GM12874 (cell line): Measurements from ENCODE around the gene SLC16A4.

ENCODE experiments used
- TF ChIP-seq, protein P1 (sequence below): IDR thresholded peaks from 2 replicates; pipeline ENCODE4 v1.5.1; 2011; ENCODE audit warnings: low read depth, mild to moderate bottlenecking, control low read depth, low read length, moderate library complexity; ENCODE audit not compliant: insufficient read depth

The SLC16A4 gene

DNA sequence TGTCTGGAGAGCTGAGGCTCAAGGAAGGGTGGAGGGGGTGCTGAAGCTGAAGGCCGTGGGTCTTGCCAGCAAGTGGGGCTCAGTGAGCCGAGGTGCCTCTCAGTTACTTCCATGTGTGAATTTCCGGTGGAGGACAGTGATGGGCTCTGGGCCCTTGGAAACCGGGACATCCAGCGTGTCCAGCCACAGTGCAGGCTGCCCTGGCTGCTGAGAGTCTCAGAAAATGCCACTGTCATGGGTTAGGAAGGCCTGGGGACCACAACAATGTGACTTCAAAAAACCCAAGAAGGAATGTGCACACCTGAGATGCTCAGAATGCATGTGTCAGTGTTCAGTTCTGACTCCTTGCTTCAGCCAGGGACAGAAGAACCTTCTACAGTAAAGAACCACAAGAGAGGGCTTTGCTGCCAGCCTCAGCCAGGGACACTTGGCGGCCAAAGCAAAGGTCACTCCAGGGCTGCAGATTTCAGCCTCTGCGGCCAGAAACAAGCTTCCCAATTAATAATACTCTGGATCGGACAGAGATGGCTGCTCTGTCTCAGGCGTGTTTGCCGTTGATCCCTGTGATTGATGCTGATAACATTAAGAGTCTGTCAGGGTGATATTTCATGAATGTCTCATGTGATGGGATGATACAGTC lies 29.3 kb upstream of the SLC16A4 start:
- TF ChIP-seq, protein P1, sequence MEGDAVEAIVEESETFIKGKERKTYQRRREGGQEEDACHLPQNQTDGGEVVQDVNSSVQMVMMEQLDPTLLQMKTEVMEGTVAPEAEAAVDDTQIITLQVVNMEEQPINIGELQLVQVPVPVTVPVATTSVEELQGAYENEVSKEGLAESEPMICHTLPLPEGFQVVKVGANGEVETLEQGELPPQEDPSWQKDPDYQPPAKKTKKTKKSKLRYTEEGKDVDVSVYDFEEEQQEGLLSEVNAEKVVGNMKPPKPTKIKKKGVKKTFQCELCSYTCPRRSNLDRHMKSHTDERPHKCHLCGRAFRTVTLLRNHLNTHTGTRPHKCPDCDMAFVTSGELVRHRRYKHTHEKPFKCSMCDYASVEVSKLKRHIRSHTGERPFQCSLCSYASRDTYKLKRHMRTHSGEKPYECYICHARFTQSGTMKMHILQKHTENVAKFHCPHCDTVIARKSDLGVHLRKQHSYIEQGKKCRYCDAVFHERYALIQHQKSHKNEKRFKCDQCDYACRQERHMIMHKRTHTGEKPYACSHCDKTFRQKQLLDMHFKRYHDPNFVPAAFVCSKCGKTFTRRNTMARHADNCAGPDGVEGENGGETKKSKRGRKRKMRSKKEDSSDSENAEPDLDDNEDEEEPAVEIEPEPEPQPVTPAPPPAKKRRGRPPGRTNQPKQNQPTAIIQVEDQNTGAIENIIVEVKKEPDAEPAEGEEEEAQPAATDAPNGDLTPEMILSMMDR, result no peak

DNA sequence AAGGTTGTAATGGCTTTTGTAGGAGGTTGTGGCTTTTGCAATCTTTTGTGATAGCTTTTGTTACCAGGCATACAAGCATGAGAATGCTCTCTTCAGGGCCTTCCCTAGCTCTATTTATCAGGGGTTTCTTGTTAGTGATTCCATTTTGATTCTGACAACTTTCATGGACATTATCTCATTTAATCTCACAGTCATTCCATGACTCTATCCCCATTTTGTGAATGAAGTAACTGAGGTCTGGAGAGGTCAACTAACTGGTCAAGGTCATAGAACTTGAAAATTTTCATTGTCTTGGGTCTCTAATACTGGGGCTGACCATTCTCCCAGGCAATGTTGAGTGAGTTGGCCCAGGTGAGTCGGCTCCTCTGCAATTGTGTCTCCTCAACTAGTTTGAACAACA lies 27.9 kb upstream of the SLC16A4 start:
- TF ChIP-seq, protein P1, result no peak

DNA sequence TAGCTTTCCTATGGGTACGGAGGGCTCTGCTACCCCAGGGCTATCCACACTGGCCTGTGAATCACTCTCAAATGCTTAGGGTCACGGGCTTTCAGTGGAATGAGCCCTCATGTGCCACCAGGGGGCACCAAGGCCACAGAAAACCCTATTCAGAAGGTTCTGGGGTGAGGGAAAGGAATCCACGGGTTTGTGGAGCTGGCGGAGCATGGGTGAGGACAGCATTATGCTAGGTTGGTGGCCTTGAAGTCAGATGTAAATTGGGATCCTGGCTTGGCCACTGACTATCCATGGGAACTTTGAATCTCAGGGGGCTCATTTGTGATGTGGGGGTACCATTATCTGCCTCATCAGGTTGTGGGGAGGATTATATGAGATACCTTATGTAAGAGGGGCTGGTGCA lies 21.8 kb upstream of the SLC16A4 start:
- TF ChIP-seq, protein P1, result peak; percentile 85

DNA sequence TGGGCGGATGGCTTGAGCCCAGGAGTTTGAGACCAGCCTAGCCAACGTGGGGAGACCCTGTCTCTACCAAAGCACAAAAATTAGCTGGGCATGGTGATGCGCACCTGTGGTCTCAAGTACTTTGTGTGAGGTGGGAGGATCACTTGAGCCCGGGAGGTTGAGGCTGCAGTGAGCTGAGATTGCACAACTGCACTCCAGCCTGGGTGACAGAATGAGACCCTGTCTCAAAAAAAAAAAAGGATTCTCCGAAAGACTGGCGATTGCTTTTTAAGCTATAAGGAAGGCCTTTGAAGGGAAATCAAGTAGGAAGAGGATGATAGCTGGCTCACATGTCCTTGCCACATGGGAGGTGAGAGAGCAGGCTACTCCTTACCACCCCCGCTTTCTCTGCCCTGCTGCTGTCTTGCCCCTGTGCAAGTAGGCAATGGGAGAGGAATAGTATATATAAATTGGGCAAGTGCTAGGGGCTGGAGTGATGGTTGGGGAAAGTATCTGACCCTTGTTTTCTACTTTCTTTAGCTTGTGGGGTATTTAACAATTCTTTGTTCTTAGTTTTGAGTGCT lies 20.4 kb upstream of the SLC16A4 start:
- TF ChIP-seq, protein P1, result no peak

DNA sequence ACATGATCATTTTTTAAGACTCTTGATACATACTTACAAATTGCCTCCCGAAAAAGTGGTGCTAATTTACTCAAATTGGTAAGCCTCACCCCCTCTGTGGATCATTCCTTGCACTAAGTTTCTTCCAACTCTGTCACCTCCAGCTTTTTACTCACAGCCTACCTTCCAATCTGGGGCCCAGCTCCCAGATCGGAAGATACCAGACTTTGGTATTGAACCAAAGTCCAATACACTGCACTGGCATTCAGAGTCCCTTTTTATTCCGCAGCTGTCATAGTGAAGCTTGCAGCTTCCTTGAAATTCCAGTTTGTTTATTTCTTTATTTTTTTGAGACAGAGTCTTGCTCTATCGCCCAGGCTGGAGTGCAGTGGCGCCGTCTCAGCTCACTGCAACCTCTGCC lies 18.5 kb upstream of the SLC16A4 start:
- TF ChIP-seq, protein P1, result no peak

DNA sequence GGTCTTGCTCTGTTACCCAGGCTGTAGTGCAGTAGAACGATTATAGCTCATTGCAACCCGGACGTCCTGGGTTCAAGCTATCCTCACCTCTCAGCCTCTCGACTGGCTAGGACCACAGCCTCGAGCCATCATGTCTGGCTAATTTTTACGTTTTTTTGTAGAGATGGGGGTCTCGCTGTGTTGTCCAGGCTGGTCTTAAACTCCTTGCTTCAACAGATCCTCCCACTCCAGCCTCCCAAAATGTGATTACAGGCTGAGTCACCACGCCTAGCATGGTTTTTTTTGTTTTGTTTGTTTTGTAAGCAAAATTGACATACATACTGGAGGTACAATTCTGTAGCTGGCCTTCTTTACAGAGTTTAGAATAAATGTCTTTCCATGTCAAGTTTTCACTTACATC lies 17.7 kb upstream of the SLC16A4 start:
- TF ChIP-seq, protein P1, result no peak

DNA sequence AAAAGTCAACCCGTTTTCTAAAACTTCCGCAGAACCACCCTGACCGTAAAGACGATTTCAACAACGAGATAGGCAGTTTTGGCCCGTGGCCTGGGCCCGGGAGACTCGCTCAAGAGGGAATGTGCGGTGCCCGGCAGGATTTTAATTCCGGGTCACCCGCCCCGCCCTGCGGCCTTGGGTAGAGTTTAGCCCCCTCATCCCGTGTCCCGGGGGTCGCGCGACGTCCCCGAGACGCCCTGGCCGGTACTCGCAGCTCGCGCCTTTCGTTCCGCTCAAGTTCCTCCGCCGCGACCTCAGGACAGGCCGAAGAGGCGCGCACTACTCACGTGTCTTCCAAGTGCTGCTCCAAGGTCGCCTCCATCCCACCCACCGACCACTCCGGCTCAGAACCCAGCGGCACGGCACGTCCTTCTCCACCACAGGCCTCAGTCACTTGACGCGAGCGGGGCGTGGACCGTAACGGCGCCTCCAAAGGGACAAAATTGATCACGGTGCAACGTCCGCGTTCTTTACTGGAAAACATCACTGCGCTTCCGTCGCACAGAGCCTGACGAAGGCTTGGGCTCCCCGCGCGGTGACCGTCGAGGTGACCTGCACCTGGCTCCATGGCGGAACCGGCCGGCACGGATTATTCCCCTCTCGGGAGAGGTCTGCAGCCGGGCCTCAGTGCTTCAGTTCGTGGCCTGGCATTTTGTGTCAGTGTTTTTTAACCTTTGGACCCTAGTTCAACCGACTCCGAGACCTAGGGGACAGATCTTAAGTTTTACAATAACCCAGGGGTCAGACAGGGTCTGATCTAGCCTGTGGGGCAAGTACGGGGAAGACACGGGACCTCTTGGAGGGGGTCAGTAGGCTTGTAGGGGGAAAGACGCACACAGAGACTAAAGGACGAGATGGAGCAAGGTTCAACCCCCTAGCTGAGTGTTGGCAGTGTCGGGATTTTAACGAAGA lies 16.7 kb upstream of the SLC16A4 start, which contains the start of gene LAMTOR5:
Gene LAMTOR5, minus strand, starts transcription at position 435 of the 951 bp plus-strand sequence. Its CDS starts 74 bp downstream, at position 361.
- TF ChIP-seq, protein P1, result 0 out of 2 replicates have a peak, but pooled peaks have one; percentile 4
